NCI-H1930 (cell line): ENCODE results near the gene D2HGDH.
A peak's percentile ranks its signal among the peaks of the same experiment; 100 is the strongest.

Source experiments
- DNase-seq, 2 experiments: peaks; one replicate each; lab custom pipeline; 2025; lab: John Stamatoyannopoulos, UW

D2HGDH gene

GRCh38 chr2:241734467-241735208, at the start of gene D2HGDH:
TSS of gene D2HGDH (plus strand) at chr2:241734630. CDS start at chr2:241735225, 595 bp downstream.
- peak; percentile 73 to 81 for DNase-seq

DNA sequence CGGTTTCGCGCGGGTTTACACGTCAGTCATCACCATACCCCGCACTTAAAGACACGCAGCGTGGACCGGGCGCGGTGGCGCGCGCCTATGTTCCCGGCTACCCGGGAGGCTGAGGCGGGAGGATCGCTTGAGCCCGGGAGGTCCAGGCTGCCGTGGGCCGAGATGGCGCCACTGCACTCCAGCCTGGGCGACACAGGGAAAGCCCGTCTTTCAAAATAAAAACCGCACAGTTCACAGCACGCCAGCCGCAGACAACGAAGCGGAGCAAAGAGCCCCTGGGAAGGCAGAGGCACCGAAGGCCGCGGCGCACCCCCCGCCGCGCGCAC, 48.1 kb upstream of the D2HGDH start:
- no peak for DNase-seq

GRCh38 chr2:241686650-241687425, 47.6 kb upstream of the D2HGDH start, which contains the start of gene DTYMK:
TSS of gene DTYMK (minus strand) at chr2:241686815. CDS start at chr2:241686783, 32 bp downstream.
- DNase-seq: peak; percentile 90 to 97

- no peak for DNase-seq
Observed at GRCh38 chr2:241689306-241689705, 45.1 kb upstream of the D2HGDH start.

- no peak for DNase-seq
Observed at GRCh38 chr2:241690202-241690717, 44.2 kb upstream of the D2HGDH start.

DNA sequence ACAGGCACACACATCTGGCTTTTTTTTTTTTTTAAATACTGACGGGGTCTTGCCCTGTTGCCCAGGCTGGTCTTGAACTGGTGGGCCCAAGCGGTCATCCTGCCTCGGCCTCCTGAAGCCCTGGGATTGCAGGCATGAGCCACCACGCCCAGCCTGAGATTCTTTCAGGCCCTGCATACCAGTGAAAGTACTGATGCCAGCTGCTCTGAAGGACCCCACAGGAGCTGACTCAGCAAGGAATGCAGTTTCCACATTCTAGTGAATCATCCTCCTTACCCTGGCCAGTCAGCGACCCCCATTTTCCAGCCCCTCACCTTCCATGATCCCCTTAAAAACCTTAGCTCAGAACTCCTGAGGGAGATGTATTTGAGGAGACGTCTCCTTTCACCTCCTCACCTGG, 42.0 kb upstream of the D2HGDH start:
- no peak for DNase-seq

GRCh38 chr2:241695651-241696050, 38.8 kb upstream of the D2HGDH start:
- no peak for DNase-seq

- no peak for DNase-seq
Observed at GRCh38 chr2:241701149-241701398, 33.4 kb upstream of the D2HGDH start.

- peak; percentile 87 to 96 for DNase-seq
Observed at GRCh38 chr2:241701399-241702154, 32.9 kb upstream of the D2HGDH start, which contains the start of gene ING5. TSS of gene ING5 (plus strand) at chr2:241702039. CDS start at chr2:241702066, 27 bp downstream.

DNA sequence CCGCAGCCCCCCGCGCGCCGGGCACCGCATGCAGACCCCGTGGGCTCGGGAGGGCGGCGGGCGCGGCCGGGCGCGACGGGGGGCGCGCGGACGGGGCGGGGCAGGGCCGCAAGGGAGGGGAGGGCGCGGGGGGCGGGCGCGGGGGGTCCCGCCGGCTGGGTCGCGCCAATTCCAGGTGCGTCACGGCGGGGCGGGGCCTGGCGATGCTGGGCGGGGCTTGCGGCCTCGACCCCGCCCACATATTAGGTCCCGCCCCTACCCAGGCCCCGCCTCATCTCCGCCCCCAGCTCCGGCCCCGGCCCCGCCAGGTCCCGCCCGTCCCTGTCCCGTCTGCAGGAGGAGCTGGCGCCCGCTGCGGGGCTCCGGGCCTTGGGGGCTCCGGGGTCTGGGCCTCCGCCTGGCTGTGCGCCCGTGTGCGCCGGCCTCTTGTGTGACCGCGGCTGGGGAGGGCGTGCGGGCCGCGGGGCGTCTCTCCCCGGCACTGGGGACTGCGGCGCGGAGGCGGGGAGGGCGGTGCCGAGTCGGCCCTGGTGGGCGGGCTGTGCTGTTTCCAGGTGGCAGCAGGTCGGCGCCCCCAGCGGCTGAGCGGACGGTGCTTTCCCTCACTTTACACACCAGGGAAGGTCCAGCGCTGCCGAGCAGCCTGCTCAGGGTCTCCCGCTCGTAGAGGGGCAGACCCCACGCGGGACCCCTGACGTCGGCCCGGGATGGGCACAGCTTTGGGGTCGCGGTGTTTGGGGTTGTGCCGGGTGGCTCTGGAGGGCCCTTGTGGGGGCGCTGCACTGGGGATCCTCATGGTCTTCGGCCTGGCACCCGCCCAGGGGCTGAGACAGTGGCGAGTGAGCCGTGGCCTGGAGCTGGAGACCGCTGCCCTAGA, 32.0 kb upstream of the D2HGDH start:
- DNase-seq: peak; percentile 76 to 84

- DNase-seq: no peak
Observed at GRCh38 chr2:241703032-241703604, 31.3 kb upstream of the D2HGDH start.

- no peak for DNase-seq
Observed at GRCh38 chr2:241706537-241706936, 27.9 kb upstream of the D2HGDH start.

GRCh38 chr2:241708879-241709278, 25.6 kb upstream of the D2HGDH start:
- DNase-seq: no peak

GRCh38 chr2:241719093-241719492, 15.3 kb upstream of the D2HGDH start:
- no peak for DNase-seq

- DNase-seq: no peak
Observed at GRCh38 chr2:241720099-241720498, 14.3 kb upstream of the D2HGDH start.

DNA sequence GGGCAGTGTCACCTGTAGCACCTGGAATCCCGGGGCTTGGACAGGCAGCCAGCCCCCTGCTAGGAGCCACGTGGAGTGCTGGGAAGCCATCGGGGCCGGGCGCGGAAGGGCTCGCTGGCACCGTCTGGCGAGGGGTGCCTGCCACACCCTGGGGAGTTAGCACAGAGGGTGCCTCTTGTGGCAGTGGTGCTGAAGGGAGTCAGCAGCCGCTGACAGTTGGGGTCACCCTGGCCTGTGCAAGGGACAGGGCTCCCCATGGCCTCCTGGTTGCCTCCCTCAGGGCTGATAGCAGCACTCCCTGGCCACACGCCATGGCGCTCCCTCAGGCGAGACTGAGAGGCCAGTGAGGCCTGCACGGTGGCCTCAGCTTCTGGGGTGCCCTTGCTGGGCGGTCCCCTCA, 13.9 kb upstream of the D2HGDH start:
- DNase-seq: no peak

DNA sequence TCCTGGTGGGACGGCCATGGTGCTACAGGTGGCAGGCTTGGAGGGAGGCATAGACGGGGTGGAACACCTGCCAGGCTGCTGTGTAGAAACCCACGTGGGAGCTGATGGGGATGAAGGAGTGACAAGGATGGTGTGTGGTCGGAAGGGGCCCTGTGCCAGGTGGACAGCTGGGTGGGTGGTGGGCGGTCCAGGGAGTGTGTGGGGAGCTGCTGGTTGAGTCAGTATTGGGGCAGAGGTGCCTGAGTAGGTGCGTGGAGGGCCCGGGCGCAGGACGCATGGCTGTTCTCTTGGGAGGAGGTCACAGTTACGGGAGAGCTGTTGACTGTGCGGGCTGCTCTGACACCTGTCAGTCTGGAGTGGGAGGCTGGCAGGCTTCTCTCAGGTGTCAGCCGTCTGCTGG, 12.6 kb upstream of the D2HGDH start:
- DNase-seq: no peak

GRCh38 chr2:241722896-241723454, 11.5 kb upstream of the D2HGDH start:
- no peak for DNase-seq

GRCh38 chr2:241724259-241724974, 10.0 kb upstream of the D2HGDH start:
- no peak for DNase-seq
